Panc1 (cell line): Measurements from ENCODE around the gene ZFP3.
"Not testable (repeated sequence)": the region's sequence is repeated elsewhere in the genome, so short reads cannot be mapped to it uniquely, and the experiment has no call there.

Experiments
- CTCF ChIP-seq: fragments of 450-650 bp; IDR thresholded peaks from 2 replicates; pipeline ENCODE4 v1.5.1; 2017; ENCODE audit warnings: mild to moderate bottlenecking
- POLR2AphosphoS5 ChIP-seq: IDR thresholded peaks from 2 replicates; pipeline ENCODE4 v1.6.1; 2012; ENCODE audit warnings: mild to moderate bottlenecking, low read depth, low read length, moderate library complexity
- REST ChIP-seq, 2 experiments: IDR thresholded peaks; 2 replicates each; pipeline ENCODE4 v1.6.1; 2011 to 2012; ENCODE audit warnings: low read depth in 2 of 2, control low read depth in 1 of 2, low read length in 1 of 2, mild to moderate bottlenecking in 1 of 2, moderate library complexity in 1 of 2; ENCODE audit not compliant: insufficient read depth in 1 of 2
- SIN3A ChIP-seq: IDR thresholded peaks from 2 replicates; pipeline ENCODE4 v1.6.1; 2012; ENCODE audit warnings: low read depth, mild to moderate bottlenecking, low read length, moderate library complexity, borderline replicate concordance; ENCODE audit not compliant: insufficient read depth
- TCF7L2 ChIP-seq: IDR thresholded peaks from 2 replicates; pipeline ENCODE4 v1.6.1; 2011; ENCODE audit warnings: mild to moderate bottlenecking, low read depth, low read length, inconsistent platforms

GRCh38 chr17:5124125-5124760, 46.0 kb downstream of the ZFP3 start:
- not testable (repeated sequence) for TF ChIP-seq CTCF; TCF7L2; REST (IDR thresholded peaks at IDR 0.05; ENCODE audit: insufficient read depth in 1 of 2, low read depth in 2 of 2, low read length in 1 of 2); POLR2AphosphoS5; SIN3A
